K562 (cell line): ENCODE results near the gene ELP1. TPM values are rescaled to one million over a fixed set of nuclear protein-coding genes. Genes with fewer than 3 reads are reported as not detected.

Source experiments
- CBX3 ChIP-seq, 2 experiments: IDR thresholded peaks; 1 replicate in 1 of 2; 2 replicates in 1 of 2; pipeline ENCODE4 v1.6.1; 2012; ENCODE audit warnings: inconsistent platforms in 2 of 2, low read length in 2 of 2, borderline replicate concordance in 1 of 2, control low read depth in 1 of 2
- CSDE1 ChIP-seq, 2 experiments: fragments of 450-650 bp; IDR thresholded peaks; 2 replicates each; pipeline ENCODE4 v1.6.1; 2016; ENCODE audit warnings: mild to moderate bottlenecking in 1 of 2
- EP300 ChIP-seq: IDR thresholded peaks from 2 replicates; pipeline ENCODE4 v1.6.1; 2012; ENCODE audit warnings: low read length, improper control_type of control experiment
- FOXP1 ChIP-seq: sonication (generic); formaldehyde crosslinking; IDR thresholded peaks from 2 replicates; pipeline ENCODE4 v1.8.0; 2022; ENCODE audit warnings: mild to moderate bottlenecking, missing genetic modification reagents
- HDAC2 ChIP-seq: fragments of 450-650 bp; IDR thresholded peaks from 2 replicates; pipeline ENCODE4 v1.6.1; 2016; ENCODE audit warnings: mild to moderate bottlenecking
- RB1 ChIP-seq: fragments of 450-650 bp; IDR thresholded peaks from 2 replicates; pipeline ENCODE4 v1.6.1; 2017; ENCODE audit warnings: low read depth, mild to moderate bottlenecking
- SIN3A ChIP-seq, 2 experiments: fragments of 150-350 bp in 1 of 2; IDR thresholded peaks; 2 replicates each; pipeline ENCODE4 v1.6.1; 2011 to 2016; ENCODE audit warnings: borderline replicate concordance in 2 of 2, low read depth in 2 of 2, low read length in 2 of 2, mild to moderate bottlenecking in 2 of 2, moderate library complexity in 2 of 2; ENCODE audit not compliant: control insufficient read depth in 1 of 2
- SMARCA4 ChIP-seq: fragments of 450-650 bp; IDR thresholded peaks from 2 replicates; pipeline ENCODE4 v1.6.1; 2016
- SPI1 ChIP-seq: IDR thresholded peaks from 2 replicates; pipeline ENCODE4 v1.6.1; 2011; ENCODE audit warnings: low read depth, low read length, control low read depth, borderline replicate concordance
- TAF1 ChIP-seq: IDR thresholded peaks from 2 replicates; pipeline ENCODE4 v1.6.1; 2011; ENCODE audit warnings: mild to moderate bottlenecking, low read length, moderate library complexity; ENCODE audit not compliant: insufficient read depth, control insufficient read depth, severe bottlenecking; ENCODE audit errors: extremely low read depth
- U2AF2 ChIP-seq: fragments of 200-400 bp; formaldehyde crosslinking; optimal IDR thresholded peaks from 2 replicates; pipeline ENCODE3; 2017; ENCODE audit warnings: low read depth, mild to moderate bottlenecking, low read length
- ZBTB17 ChIP-seq: fragments of 450-650 bp; formaldehyde crosslinking; IDR thresholded peaks from 2 replicates; pipeline ENCODE4 v1.4.0; 2020; ENCODE audit warnings: mild to moderate bottlenecking
- ZNF444 ChIP-seq: fragments of 250-450 bp; sonication (Bioruptor Pico); IDR thresholded peaks from 2 replicates; pipeline ENCODE4 v1.4.0; 2020; ENCODE audit warnings: mild to moderate bottlenecking, moderate library complexity
- ZZZ3 ChIP-seq: fragments of 450-650 bp; IDR thresholded peaks from 2 replicates; pipeline ENCODE4 v1.6.1; 2016; ENCODE audit warnings: antibody characterized with exemption, mild to moderate bottlenecking, moderate library complexity
- polyA plus RNA-seq, 8 experiments: library from polyadenylated mRNA; depleted of rRNA in 4 of 8; stranded (reverse) in 5 of 8; unstranded in 3 of 8; fragments of >200 nt; fragmentation: Nextera tagmentation in 2 of 8; fragmentation: Illumina TruSeq in 1 of 8; extraction: Ambion mirVana in 2 of 8; extraction: Trizol in 1 of 8; gene quantifications; 2 replicates each; pipeline versions ENCODE4 v1.2.1 to v1.2.3, GENCODE V29; 2011 to 2014; ENCODE audit warnings: inconsistent platforms in 1 of 8, missing spikeins in 1 of 8
- total RNA-seq, 7 experiments: library from RNA; depleted of rRNA in 6 of 7; stranded (reverse); fragments of >200 nt in 6 of 7; fragmentation: Illumina TruSeq in 2 of 7; extraction: Trizol in 2 of 7; gene quantifications; 2 replicates each; pipeline versions ENCODE4 v1.2.1 to v1.2.3, GENCODE V29; 2011 to 2021; ENCODE audit warnings: low replicate concordance in 1 of 7
- TF ChIP-seq, protein P1 (sequence below): fragments of 450-650 bp; IDR thresholded peaks from 2 replicates; pipeline ENCODE4 v1.6.1; 2014; ENCODE audit warnings: low read depth, mild to moderate bottlenecking, moderate library complexity, borderline replicate concordance
- TF ChIP-seq, protein P2 (sequence below): fragments of 200-800 bp; sonication (Bioruptor generic); IDR thresholded peaks from 2 replicates; pipeline ENCODE4 v1.6.1; 2017; ENCODE audit warnings: missing genetic modification characterization, missing compliant biosample characterization
- TF ChIP-seq, protein P3 (sequence below): fragments of 250-450 bp; sonication (Bioruptor Pico); IDR thresholded peaks from 2 replicates; pipeline ENCODE4 v1.5.0; 2021
- TF ChIP-seq, protein P4 (sequence below): sonication (generic); formaldehyde crosslinking; IDR thresholded peaks from 2 replicates; pipeline ENCODE4 v1.8.0; 2022; ENCODE audit warnings: missing genetic modification reagents, mild to moderate bottlenecking, moderate library complexity, borderline replicate concordance
- TF ChIP-seq, protein P5 (sequence below): sonication (generic); formaldehyde crosslinking; IDR thresholded peaks from 2 replicates; pipeline ENCODE4 v1.8.0; 2022; ENCODE audit warnings: mild to moderate bottlenecking, missing genetic modification reagents

Gene ELP1
- total and polyA plus RNA-seq, 9 of the 15 experiments (the other 6 are each of a cell fraction or from before 2014, with no cell fraction given) = 17.0 to 48.6 (median 39.7) TPM

DNA sequence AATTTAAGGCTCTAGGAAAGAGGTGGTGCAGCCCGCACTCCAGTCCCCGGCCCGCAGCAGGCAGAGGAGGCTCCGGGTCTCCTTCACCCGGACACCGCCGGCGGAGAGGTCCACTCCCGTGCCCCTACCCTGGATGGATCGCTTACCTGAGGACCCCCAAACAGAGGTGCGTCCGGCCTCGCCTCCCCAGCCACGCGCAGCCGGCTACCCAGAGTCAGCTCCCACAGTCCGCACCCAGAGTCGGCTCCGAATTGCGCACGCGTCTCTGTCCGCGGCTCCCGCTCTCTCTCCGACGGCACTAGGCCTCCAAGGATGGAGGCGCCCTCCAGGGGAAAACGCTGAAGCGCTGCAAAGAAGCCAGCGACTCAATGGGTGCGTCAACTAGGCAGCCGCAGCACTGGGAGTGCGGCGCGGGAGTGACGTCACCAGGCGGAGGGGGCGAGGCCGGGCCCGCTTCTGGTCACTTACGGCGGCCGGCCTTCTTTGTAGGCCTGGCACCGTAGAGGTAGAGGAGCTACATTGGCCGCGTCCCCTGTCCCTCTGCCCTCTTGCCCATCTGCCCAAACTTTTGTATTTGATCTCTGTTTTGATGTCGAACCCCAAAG lies at the start of gene ELP1 (continued):
- TF ChIP-seq, protein P1, sequence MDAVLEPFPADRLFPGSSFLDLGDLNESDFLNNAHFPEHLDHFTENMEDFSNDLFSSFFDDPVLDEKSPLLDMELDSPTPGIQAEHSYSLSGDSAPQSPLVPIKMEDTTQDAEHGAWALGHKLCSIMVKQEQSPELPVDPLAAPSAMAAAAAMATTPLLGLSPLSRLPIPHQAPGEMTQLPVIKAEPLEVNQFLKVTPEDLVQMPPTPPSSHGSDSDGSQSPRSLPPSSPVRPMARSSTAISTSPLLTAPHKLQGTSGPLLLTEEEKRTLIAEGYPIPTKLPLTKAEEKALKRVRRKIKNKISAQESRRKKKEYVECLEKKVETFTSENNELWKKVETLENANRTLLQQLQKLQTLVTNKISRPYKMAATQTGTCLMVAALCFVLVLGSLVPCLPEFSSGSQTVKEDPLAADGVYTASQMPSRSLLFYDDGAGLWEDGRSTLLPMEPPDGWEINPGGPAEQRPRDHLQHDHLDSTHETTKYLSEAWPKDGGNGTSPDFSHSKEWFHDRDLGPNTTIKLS = peak; percentile 19; the same call in 1 of the 2 replicates
- TF ChIP-seq SIN3A (IDR thresholded peaks at IDR 0.05; ENCODE audit: borderline replicate concordance in 2 of 2, control insufficient read depth in 1 of 2, low read depth in 2 of 2, low read length in 2 of 2) = peak; percentile 67 to 88; a peak in 2 of 4 replicates
- TF ChIP-seq, protein P2, sequence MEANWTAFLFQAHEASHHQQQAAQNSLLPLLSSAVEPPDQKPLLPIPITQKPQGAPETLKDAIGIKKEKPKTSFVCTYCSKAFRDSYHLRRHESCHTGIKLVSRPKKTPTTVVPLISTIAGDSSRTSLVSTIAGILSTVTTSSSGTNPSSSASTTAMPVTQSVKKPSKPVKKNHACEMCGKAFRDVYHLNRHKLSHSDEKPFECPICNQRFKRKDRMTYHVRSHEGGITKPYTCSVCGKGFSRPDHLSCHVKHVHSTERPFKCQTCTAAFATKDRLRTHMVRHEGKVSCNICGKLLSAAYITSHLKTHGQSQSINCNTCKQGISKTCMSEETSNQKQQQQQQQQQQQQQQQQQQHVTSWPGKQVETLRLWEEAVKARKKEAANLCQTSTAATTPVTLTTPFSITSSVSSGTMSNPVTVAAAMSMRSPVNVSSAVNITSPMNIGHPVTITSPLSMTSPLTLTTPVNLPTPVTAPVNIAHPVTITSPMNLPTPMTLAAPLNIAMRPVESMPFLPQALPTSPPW (CRISPR knock-in tag) = peak; percentile 99
- TF ChIP-seq, protein P3, sequence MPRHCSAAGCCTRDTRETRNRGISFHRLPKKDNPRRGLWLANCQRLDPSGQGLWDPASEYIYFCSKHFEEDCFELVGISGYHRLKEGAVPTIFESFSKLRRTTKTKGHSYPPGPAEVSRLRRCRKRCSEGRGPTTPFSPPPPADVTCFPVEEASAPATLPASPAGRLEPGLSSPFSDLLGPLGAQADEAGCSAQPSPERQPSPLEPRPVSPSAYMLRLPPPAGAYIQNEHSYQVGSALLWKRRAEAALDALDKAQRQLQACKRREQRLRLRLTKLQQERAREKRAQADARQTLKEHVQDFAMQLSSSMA = peak; percentile 0; the same call in 1 of the 2 replicates
- TF ChIP-seq, protein P4, sequence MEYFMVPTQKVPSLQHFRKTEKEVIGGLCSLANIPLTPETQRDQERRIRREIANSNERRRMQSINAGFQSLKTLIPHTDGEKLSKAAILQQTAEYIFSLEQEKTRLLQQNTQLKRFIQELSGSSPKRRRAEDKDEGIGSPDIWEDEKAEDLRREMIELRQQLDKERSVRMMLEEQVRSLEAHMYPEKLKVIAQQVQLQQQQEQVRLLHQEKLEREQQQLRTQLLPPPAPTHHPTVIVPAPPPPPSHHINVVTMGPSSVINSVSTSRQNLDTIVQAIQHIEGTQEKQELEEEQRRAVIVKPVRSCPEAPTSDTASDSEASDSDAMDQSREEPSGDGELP (CRISPR knock-in tag) = peak; percentile 77; the same call in 1 of the 2 replicates
- TF ChIP-seq FOXP1 (CRISPR knock-in tag) = peak; percentile 65; the same call in 1 of the 2 replicates
- TF ChIP-seq, protein P5, sequence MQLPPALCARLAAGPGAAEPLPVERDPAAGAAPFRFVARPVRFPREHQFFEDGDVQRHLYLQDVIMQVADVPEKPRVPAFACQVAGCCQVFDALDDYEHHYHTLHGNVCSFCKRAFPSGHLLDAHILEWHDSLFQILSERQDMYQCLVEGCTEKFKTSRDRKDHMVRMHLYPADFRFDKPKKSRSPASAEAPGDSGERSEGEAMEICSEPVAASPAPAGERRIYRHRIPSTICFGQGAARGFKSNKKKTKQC (CRISPR knock-in tag) = peak; percentile 36; the same call in 1 of the 2 replicates
- TF ChIP-seq CBX3 (IDR thresholded peaks at IDR 0.05; ENCODE audit: borderline replicate concordance in 1 of 2, low read length in 2 of 2) = peak in 1 of 2 experiments; percentile 81; a peak in 2 of 3 replicates
- peak; percentile 66; the same call in 1 of the 2 replicates for TF ChIP-seq ZZZ3
- TF ChIP-seq HDAC2 = peak; percentile 75
- no peak for TF ChIP-seq SPI1
- TF ChIP-seq ZBTB17 (CRISPR knock-in tag) = peak; percentile 56; the same call in 1 of the 2 replicates
- peak in 1 of 2 experiments; percentile 61; a peak in 1 of 4 replicates for TF ChIP-seq CSDE1 (IDR thresholded peaks at IDR 0.05)
- peak; percentile 92 for TF ChIP-seq RB1
- no peak for TF ChIP-seq SMARCA4
- TF ChIP-seq ZNF444 = no peak
- 0 out of 2 replicates have a peak, but pooled peaks have one; percentile 19 for TF ChIP-seq EP300
- no peak for TF ChIP-seq U2AF2
- TF ChIP-seq TAF1 = peak; percentile 86
